CMK (cell line): ENCODE results near the gene PDK4.

Source experiments
- DNase-seq: peaks from one replicate; pipeline ENCODE4 v3.0.0-alpha.2; 2010; ENCODE audit warnings: low read depth

Gene PDK4

DNA sequence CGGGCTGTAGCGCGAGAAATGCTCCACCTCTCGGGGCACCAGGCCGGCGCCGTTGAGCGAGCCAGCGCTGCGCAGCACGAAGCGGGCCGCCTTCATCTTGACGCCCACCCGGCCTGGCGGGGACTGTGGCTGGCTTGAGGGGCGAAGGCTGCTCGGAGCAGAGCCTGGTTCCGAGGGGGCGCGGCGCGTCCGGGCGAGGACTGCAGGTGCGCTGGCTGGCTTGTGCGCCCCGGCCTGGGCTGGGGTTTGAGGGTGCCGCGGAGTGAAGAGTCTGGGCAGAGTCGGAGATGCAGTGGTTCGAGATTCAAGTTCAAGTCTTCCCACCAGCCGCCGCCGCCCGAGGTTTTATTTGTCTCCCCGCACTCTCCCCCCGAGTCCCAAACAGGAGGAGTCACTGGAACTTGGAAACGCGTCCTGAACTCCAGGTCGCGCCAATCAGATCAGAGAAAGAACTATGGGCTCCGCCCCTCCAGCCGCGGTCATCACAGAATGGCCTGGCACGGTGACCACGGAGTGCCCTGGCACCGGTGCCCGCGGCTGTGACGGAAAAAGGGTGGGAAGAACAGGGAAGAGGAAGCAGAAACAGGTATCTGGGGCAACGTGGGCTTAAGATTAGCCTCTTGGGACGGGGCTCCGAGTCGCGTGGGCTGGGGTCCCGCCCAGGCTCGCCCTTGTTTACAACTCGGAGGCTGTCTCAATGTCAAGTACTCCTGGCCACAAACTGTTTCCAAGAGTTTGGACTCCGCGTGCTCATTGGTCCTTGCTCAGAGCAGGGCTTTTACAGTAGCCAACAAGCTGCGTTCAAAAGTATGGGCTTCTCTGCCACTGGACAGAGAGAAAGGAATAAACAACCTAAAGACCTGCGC is at the start of gene PDK4:
PDK4 (minus strand) TSS at position 319 of the 866 bp plus-strand sequence; CDS start at position 96, 223 bp downstream.
- DNase-seq: no peak

- no peak for DNase-seq
Observed at GRCh38 chr7:95642173-95642572, 45.9 kb upstream of the PDK4 start.

DNA sequence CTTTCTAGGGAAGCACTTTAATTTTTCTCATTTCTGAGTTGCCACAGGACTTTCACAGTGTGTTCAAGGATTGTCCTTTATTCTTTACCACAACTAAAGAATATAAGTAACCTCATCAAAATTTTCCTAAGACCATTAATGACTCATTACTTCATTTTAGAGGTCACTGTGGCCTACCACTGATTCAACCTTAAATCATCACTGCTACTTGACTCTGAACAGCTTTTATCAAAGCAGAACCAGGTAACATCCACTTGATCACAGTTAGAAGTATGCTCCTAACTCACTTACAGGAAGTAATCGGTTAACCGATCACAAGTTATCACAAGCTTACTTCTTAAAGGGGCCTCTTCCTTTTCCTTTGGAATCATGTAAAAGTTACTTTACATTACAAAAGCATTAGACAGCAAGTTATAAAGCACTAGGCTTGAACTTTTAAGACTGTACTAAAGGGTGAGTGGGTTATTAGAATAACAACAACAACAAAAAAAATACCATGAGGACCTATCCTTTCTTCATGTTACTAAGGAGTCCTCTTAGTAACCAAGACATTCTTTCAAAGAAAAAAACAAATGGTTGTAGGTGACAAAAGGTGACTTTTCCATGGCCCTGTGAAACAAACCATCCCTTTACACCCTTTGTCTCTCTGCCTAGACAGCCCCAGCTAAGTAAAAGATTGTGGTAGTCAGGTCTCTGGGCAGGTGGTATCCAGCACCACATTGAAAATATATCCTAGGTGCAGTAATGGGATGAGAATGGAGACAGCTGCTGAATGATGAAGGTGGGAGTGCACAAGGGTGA is 40.0 kb upstream of the PDK4 start:
- DNase-seq: peak; percentile 33

DNA sequence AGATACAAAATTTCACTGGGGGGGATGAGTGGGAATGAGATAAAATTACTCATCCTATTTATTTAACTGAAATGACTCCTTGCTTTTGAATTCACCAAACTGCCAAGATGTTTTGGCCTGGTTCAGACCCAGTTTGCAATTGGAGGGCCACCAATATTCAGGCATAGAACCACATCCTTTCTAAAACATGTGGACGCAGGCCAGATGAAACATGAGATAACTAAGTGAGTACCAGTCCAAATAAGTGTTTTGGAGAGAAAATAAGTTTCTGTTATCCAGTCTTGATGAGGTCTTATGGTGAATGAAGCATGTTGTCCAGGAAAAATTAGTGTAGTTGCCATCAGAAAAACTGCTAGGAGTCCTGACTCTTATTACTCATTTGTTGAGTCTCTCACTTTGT is 36.3 kb upstream of the PDK4 start:
- no peak for DNase-seq

DNA sequence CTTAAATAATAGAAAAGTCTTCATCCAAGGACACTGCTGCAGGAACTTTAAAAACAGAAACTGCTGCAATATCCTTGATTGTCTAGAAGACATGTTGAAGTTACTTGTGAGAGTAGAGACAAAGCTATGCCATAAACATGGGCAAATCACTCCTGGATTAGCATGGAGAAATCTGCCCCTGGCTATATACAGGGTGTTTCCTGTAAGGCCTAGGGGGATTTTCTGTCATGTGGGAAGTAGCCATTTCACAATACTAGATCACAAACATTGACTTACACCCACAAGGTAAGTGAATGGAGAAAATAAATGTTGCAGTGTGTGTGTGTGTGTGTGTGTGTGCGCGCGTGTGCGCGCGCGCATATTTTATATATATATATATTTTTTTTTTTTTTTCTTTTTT is 35.2 kb upstream of the PDK4 start:
- DNase-seq: no peak

DNA sequence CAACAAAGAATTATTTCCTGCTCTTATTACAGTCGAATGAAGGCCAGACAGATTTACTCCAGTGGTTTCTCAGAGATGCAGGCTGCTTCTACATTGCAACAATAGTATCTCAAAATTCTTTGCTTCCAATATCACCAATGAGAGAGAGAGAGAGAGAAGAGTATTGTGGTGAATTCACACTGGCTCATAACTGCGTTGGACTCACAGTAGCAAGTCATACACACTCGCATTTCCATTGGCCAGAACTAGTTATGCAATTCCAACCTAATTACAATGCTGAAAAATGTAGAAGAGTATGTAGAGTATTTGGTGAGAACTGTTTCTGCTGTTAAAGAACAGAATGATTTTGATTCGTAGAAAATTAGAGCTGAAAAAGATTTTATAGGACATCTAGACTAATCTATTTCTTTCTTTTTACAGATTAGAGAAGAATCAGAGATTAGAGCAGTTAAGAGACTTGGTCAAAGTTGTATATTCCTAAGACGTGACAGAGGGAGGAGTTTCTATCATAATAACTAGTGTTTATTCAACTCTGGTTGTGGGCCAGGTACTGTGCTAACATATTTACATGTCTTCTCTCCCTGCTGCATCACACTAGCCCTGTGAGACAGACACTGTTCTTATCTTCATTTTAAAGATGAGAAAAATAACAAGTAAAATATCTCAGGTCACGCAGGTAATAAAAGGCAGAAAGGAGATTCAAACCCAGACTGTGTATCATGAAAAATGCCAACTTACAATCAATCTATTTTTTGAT is 34.6 kb upstream of the PDK4 start:
- no peak for DNase-seq

GRCh38 chr7:95628831-95629439 is 32.6 kb upstream of the PDK4 start:
- no peak for DNase-seq

GRCh38 chr7:95623788-95624187 is 27.5 kb upstream of the PDK4 start:
- DNase-seq: no peak

DNA sequence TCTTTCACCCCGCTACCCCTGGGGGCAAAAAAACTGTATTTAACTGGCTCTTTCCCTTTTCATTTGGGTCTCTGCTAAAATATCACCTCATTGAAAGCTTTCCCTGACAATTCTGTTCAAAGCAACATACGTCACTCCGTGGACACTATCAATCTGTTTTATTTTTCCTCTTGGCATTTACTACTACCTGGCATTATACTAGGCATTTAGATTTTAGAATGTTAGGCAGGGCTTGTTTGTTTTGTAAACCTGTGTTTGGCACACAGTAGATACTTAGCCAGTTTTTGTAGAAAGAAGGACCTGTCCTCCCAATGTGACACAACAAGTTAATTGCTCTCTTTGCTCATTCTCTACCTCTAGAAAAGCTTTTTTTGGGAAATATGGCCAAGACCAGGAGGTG is 26.5 kb upstream of the PDK4 start:
- DNase-seq: no peak

DNA sequence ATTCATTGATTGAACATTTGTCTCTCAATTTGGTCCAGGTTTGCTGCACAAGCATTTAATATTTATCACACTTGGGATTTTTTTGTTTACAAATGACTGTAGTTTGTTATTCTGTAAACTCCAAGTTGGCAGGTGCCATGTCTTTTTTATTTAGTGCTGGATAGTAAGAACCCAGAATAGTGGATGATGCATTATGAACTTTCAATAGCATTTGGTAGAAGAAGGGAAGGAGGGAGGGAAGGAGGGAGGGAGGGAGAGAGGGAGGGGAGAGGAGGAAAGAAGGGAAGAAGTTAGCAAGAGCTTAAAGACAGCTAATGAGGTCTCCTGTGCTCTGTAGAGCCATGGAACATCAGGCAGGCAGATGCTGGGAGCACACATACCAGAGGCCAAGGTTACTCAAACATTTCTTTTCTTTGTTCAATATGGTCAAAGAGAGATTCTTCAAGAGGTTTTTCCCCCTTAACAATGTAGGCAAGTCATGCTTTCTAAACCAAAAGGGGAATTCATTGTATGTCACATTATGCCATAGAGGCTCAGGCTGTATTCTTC is 25.8 kb upstream of the PDK4 start:
- DNase-seq: no peak

- DNase-seq: no peak
Observed at GRCh38 chr7:95621404-95621803, 25.1 kb upstream of the PDK4 start.

GRCh38 chr7:95620631-95621030 is 24.3 kb upstream of the PDK4 start:
- DNase-seq: no peak

DNA sequence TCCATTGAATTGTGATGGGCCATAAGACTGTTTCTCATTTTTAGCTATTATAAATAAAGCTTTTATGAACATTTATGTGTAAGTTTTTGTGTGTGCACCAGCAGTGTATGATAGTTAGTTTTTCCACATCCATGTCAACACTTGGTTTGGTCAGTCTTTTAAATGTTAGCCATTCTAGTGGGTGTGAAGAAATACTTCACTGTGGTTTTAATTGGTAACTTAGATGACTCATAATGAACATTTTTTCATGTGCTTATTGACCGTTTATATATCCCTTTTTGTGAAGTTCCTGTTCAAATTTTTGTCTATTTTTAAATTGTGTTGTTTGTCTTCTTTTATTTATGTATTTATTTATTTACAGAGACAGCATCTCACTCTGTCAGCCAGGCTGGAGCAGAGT is 23.6 kb upstream of the PDK4 start:
- DNase-seq: no peak

GRCh38 chr7:95619517-95619916 is 23.2 kb upstream of the PDK4 start:
- DNase-seq: no peak

- no peak for DNase-seq
Observed at GRCh38 chr7:95614442-95614940, 18.2 kb upstream of the PDK4 start.

DNA sequence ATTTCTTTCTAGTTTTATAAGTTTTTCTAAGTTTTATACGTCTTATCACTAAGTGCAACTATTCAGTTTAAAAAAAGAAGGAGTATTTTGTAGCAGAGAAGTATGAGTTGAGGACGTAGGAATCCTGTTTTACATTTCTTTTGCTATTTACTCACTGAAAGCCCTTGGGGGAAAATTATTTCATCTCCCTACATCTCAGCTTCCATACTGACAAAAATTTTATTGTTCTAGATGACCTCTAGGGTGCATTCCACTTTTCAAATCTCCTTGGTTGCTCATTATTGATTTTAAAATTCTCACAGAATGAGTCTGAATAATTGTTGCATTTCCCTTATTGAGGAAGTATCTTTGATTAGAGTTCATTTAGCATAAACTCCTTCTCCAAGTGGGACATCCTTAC is 14.9 kb upstream of the PDK4 start:
- no peak for DNase-seq

DNA sequence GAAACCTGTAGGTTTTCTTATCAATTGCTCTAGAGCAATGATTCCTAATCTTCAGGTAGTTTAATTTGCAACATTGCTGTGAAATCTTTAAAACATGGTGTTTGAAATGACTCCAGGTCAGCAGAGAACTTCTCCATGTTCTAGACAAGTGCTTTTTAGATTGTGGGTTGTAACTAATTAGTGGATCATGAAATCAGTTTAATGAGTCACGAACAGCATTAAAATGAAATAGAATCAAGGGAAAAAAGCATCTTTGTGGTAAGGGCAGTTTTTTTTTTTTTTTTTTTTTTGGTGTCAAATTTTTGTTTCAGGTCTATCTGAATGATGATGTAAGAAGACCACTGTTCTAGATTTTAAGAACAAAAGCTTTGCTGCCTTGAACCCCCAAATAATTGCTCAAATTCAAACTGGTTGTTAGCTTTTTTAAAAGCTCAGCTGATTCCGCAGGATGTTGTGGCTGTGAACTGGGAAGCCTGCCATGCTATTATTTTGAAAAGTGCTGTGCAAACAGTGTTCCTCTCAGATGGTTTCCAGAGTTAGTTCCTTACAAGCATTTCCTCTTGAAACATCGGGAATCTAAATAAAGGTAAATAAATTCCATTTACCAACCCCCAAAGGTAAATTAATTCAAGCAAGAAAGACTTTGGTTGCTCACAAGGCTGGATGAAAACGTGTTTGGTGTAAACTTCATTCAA is 13.1 kb upstream of the PDK4 start:
- DNase-seq: no peak

DNA sequence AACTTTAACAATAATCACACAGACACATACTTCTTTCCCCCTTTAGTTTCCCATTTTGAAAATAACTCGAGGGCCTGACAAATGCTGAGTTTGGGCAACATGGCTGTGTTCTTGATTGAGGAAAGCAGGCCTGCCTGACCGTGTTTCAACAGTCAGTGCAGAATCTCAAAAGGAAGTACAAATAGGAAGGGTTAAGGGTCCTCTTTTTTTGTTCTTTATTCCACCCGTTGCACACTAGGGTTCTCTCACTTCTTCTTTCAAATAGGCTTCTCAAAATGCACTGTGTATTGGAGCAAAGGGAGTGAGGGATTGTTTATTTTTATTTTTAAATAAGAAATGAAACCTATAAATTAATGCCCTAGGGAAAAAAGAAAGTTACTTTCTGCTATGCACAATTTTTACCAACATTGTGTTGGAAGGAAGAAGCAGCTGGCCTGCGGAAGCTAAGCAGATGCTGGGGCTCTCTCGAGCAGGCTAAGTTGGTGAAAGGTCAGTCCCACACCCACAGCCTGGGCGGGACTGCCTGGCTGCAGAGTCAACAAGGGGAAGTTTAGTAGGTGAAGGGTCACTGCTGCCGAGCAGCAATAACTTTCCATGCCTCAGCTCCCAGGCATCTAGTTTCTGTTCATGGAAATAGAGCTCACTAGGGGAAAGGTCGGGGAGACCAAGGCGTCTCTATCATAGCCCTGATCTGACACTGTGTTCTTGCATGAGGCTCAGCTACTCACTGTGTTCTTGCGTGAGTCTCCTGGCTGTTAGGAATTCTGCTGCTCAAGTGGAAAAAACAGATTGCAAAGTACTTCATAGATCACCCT is 12.2 kb upstream of the PDK4 start:
- peak; percentile 44 for DNase-seq

- DNase-seq: no peak
Observed at GRCh38 chr7:95607561-95607960, 11.2 kb upstream of the PDK4 start.

GRCh38 chr7:95605275-95605674 is 9.0 kb upstream of the PDK4 start:
- DNase-seq: no peak
